HCT116 (cell line): ENCODE results near the gene GRID2. TPM values are rescaled to one million over a fixed set of nuclear protein-coding genes. Genes with fewer than 3 reads are reported as not detected.

Experiments used
- ATAC-seq: fragments of 200-7000 bp; cut with Tn5 transposase; 2 replicates; pipeline ENCODE4 v1.9.1; 2020; ENCODE audit warnings: mild to moderate bottlenecking, moderate library complexity
- BruUV-seq: library from RNA; stranded (reverse); fragments of 400-500 nt; replicated peaks from 2 replicates; lab custom pipeline; 2021; lab: Mats Ljungman, UMichigan
- CTCF ChIA-PET: fragments of 300-600 bp; sonication (Branson Sonifier 250); formaldehyde crosslinking; loops from one replicate; lab custom pipeline; 2021; ENCODE audit warnings: antibody characterized with exemption; lab: Charles Lee
- POLR2A ChIA-PET: fragments of 300-600, 350-600 bp; sonication (Branson Sonifier 250); formaldehyde crosslinking; loops from one replicate; lab custom pipeline; 2021; ENCODE audit warnings: antibody characterized with exemption; lab: Charles Lee
- RAD21 ChIA-PET, 2 experiments: fragments of 300-600 bp; sonication (Branson Sonifier 250); formaldehyde crosslinking; loops; one replicate each; lab custom pipeline; 2023; ENCODE audit warnings: low total read pairs in 2 of 2; ENCODE audit not compliant: uncharacterized antibody in 2 of 2, unreplicated experiment in 2 of 2, low non-redundant PET in 1 of 2; lab: Charles Lee
- DNase-seq: peaks from one replicate; pipeline ENCODE4 v3.0.0-alpha.2; 2010; ENCODE audit warnings: low read depth, low spot score
- H2AFZ ChIP-seq: fragments of 200-600 bp; shearing (Covaris generic), sonication (generic); 2 replicates; pipeline ENCODE4 v1.6.1; 2017; ENCODE audit warnings: low read depth, mixed run types, mixed read lengths, antibody characterized with exemption, low read length; ENCODE audit not compliant: poor library complexity, severe bottlenecking
- H3K27ac ChIP-seq: 2 replicates; pipeline ENCODE4 v1.5.1; 2012; ENCODE audit warnings: low read depth, low read length
- H3K27me3 ChIP-seq: fragments of 200-600 bp; sonication (generic); 2 replicates; pipeline ENCODE4 v1.6.1; 2016; ENCODE audit warnings: mixed run types, low read length, mixed read lengths; ENCODE audit not compliant: insufficient read depth
- H3K36me3 ChIP-seq, 2 experiments: fragments of 200-500 bp in 1 of 2; fragments of 200-600 bp in 1 of 2; sonication (Bioruptor generic) in 1 of 2; sonication (generic) in 1 of 2; 2 replicates each; pipeline versions ENCODE4 v1.5.1 to v1.6.1; 2014 to 2016; ENCODE audit warnings: low read length in 2 of 2, inconsistent platforms in 1 of 2, mixed read lengths in 1 of 2, mixed run types in 1 of 2; ENCODE audit not compliant: insufficient read depth in 2 of 2, control insufficient read depth in 1 of 2
- H3K4me1 ChIP-seq, 2 experiments: fragments of 200-600 bp in 1 of 2; sonication (generic) in 1 of 2; 2 replicates each; pipeline versions ENCODE4 v1.5.1 to v1.6.1; 2012 to 2017; ENCODE audit warnings: low read length in 2 of 2, inconsistent platforms in 1 of 2, mild to moderate bottlenecking in 1 of 2, mixed read lengths in 1 of 2, mixed run types in 1 of 2, moderate library complexity in 1 of 2; ENCODE audit not compliant: insufficient read depth in 2 of 2, control insufficient read depth in 1 of 2
- H3K4me2 ChIP-seq: fragments of 200-600 bp; sonication (generic); 2 replicates; pipeline ENCODE4 v1.6.1; 2017; ENCODE audit warnings: mixed run types, low read length, mixed read lengths
- H3K4me3 ChIP-seq, 2 experiments: fragments of 200-600 bp in 1 of 2; sonication (generic) in 1 of 2; replicated peaks in 1 of 2; 2 replicates each; pipeline ENCODE4 v1.5.1; 2011 to 2016; ENCODE audit warnings: low read length in 2 of 2, control low read depth in 1 of 2, low read depth in 1 of 2, mild to moderate bottlenecking in 1 of 2, mixed read lengths in 1 of 2, mixed run types in 1 of 2
- H3K79me2 ChIP-seq: fragments of 200-600 bp; sonication (generic); 2 replicates; pipeline ENCODE4 v1.6.1; 2017; ENCODE audit warnings: mild to moderate bottlenecking, mixed run types, low read length, moderate library complexity, mixed read lengths; ENCODE audit not compliant: insufficient read depth
- H3K9ac ChIP-seq: fragments of 200-600 bp; sonication (generic); 2 replicates; pipeline ENCODE4 v1.6.1; 2016; ENCODE audit warnings: low read length, mixed read lengths
- H3K9me2 ChIP-seq: fragments of 200-600 bp; sonication (generic), shearing (Covaris generic); 2 replicates; pipeline ENCODE4 v1.6.1; 2017; ENCODE audit warnings: mixed run types, mild to moderate bottlenecking, moderate library complexity; ENCODE audit not compliant: insufficient read depth
- H3K9me3 ChIP-seq, 2 experiments: fragments of 200-500 bp in 1 of 2; fragments of 200-600 bp in 1 of 2; sonication (Bioruptor generic) in 1 of 2; sonication (generic) in 1 of 2; 2 replicates each; pipeline ENCODE4 v1.6.1; 2014 to 2017; ENCODE audit warnings: low read length in 2 of 2, mixed read lengths in 2 of 2, inconsistent platforms in 1 of 2, low read depth in 1 of 2, mild to moderate bottlenecking in 1 of 2, mixed run types in 1 of 2, moderate library complexity in 1 of 2; ENCODE audit not compliant: control insufficient read depth in 1 of 2, insufficient read depth in 1 of 2
- H4K20me1 ChIP-seq: fragments of 200-600 bp; sonication (generic), shearing (Covaris generic); 2 replicates; pipeline ENCODE4 v1.6.1; 2017; ENCODE audit warnings: mixed run types, mild to moderate bottlenecking, moderate library complexity; ENCODE audit not compliant: insufficient read depth
- CBX3 ChIP-seq: IDR thresholded peaks from 2 replicates; pipeline ENCODE4 v1.6.1; 2012; ENCODE audit warnings: low read depth
- CEBPB ChIP-seq: IDR thresholded peaks from 2 replicates; pipeline ENCODE4 v1.6.1; 2012; ENCODE audit warnings: low read depth
- ELF1 ChIP-seq: IDR thresholded peaks from 2 replicates; pipeline ENCODE4 v1.6.1; 2012; ENCODE audit warnings: low read depth, borderline replicate concordance
- EZH2phosphoT487 ChIP-seq: fragments of 200-600 bp; IDR thresholded peaks from 2 replicates; pipeline ENCODE4 v1.6.1; 2018; ENCODE audit warnings: antibody characterized with exemption, borderline replicate concordance
- FOSL1 ChIP-seq: IDR thresholded peaks from 2 replicates; pipeline ENCODE4 v1.6.1; 2012; ENCODE audit warnings: low read depth
- MAX ChIP-seq: IDR thresholded peaks from 2 replicates; pipeline ENCODE4 v1.6.1; 2012
- POLR2A ChIP-seq: IDR thresholded peaks from 2 replicates; pipeline ENCODE4 v1.7.0; 2011; ENCODE audit warnings: borderline replicate concordance; ENCODE audit not compliant: insufficient read depth, insufficient read length; ENCODE audit errors: extremely low read depth
- RAD21 ChIP-seq: IDR thresholded peaks from 2 replicates; pipeline ENCODE4 v1.6.1; 2012; ENCODE audit warnings: low read depth, mild to moderate bottlenecking
- SRF ChIP-seq: IDR thresholded peaks from 2 replicates; pipeline ENCODE4 v1.6.1; 2012; ENCODE audit warnings: low read depth
- TCF7L2 ChIP-seq: IDR thresholded peaks from 2 replicates; pipeline ENCODE4 v1.7.0; 2011; ENCODE audit warnings: borderline replicate concordance, inconsistent platforms; ENCODE audit not compliant: insufficient read depth, insufficient read length; ENCODE audit errors: extremely low read depth
- YY1 ChIP-seq: IDR thresholded peaks from 2 replicates; pipeline ENCODE4 v1.6.1; 2011; ENCODE audit warnings: low read length, low read depth, moderate library complexity, mild to moderate bottlenecking; ENCODE audit not compliant: insufficient replicate concordance; ENCODE audit errors: extremely low read depth
- ZBTB33 ChIP-seq: IDR thresholded peaks from 2 replicates; pipeline ENCODE4 v1.6.1; 2011; ENCODE audit warnings: mild to moderate bottlenecking, low read length, moderate library complexity; ENCODE audit not compliant: insufficient replicate concordance; ENCODE audit errors: extremely low read depth
- ZFX ChIP-seq: fragments of 450-650 bp; IDR thresholded peaks from 2 replicates; pipeline ENCODE4 v1.6.1; 2017
- ZNF274 ChIP-seq: fragments of 200-500 bp; sonication (Bioruptor generic); IDR thresholded peaks from 2 replicates; pipeline ENCODE4 v1.6.1; 2014; ENCODE audit warnings: mild to moderate bottlenecking, low read depth, low read length, inconsistent platforms
- intact Hi-C: fragments of 100-400 bp; cut with micrococcal nuclease; formaldehyde crosslinking; loops from 2 replicates; pipeline ENCODE4 v1.10.0; 2022
- total RNA-seq: library from RNA; stranded (reverse); gene quantifications from one replicate; pipeline ENCODE4 v1.2.1, GENCODE V29; 2021; ENCODE audit not compliant: unreplicated experiment
- TF ChIP-seq, protein P1 (sequence below), 3 experiments: fragments of 200-600 bp in 1 of 3; sonication (generic) in 1 of 3; IDR thresholded peaks in 2 of 3; conservative IDR thresholded peaks in 1 of 3; 2 replicates each; pipeline ENCODE4 v1.5.1; 2012 to 2017; ENCODE audit warnings: low read depth in 2 of 3, low read length in 2 of 3, antibody characterized with exemption in 1 of 3, borderline replicate concordance in 1 of 3, control low read depth in 1 of 3, mild to moderate bottlenecking in 1 of 3, mixed read lengths in 1 of 3, mixed run types in 1 of 3, moderate library complexity in 1 of 3; ENCODE audit not compliant: insufficient read depth in 1 of 3
- TF ChIP-seq, protein P2 (sequence below): IDR thresholded peaks from 2 replicates; pipeline ENCODE4 v1.6.1; 2012

GRID2 gene
- total RNA-seq, 1 experiment from 2014 or later: not detected

DNA sequence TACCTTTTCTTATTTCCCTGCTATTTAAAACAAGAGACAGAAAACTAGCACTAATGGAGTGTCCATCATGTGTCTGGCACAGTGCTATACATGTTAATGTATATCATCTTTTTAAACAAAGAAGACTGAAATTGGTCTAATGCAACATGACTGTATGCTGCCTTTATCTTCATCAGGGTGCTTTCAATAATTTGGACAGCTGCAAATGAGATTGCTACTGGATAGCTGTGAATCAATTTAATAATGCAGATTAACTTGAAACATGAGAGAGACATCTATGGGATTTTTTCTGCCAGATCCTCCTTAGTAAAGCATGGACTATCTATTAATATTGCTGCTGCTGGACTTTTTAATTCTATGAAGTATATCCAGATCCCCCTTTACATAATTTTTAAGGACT is 1269.5 kb downstream of the GRID2 start (continued):
- no peak for TF ChIP-seq SRF
- no peak for TF ChIP-seq CEBPB
- no peak for TF ChIP-seq CBX3
- TF ChIP-seq YY1: no peak
- TF ChIP-seq ELF1: no peak
- no peak for TF ChIP-seq ZNF274
- TF ChIP-seq, all 23 proteins: peak for 0

DNA sequence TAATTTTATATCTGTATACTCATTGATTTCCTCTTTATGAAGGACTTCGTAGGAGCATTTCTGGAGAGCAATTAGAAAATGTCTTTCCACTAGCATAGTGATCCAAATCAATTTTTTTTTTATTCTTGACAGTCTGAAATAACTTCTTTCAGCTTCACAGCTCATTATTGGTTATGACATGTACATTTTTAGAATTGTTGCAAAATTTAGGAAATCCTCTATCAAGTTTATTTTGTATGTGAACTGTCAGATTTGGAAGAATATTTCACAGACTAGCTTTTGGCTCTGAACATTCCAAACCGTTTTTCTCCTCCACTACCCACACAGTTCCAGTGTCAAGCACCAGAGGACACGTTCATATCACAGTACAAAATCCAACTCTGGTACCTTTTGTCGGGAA is 1275.2 kb downstream of the GRID2 start:
- TF ChIP-seq ELF1: no peak
- no peak for TF ChIP-seq POLR2A
- TF ChIP-seq RAD21: no peak
- TF ChIP-seq, all 23 proteins: peak for 0
- BruUV-seq: no TSS peak
- POLR2A ChIA-PET: no interaction called here
- intact Hi-C loops: no loop called here
- Histone ChIP-seq H3K4me3 (no peak overlapping the region), H3K9me3 (no peaks in the 10 kb centered on the region), H3K79me2 (no peaks in the 10 kb centered on the region), H3K4me2 (no peak overlapping the region), H3K27me3 (no peaks in the 10 kb centered on the region), H2AFZ (no peak overlapping the region), H3K27ac (no peak overlapping the region), H3K4me1 (no peaks in the 10 kb centered on the region), H3K9ac (no peak overlapping the region), H3K9me2 (no peaks in the 10 kb centered on the region), H4K20me1 (no peaks in the 10 kb centered on the region), H3K36me3 (no peaks in the 10 kb centered on the region)
- CTCF ChIA-PET: no interaction called here
- DNase-seq (no peak), ATAC-seq (no peak)
- RAD21 ChIA-PET: no interaction called here

DNA sequence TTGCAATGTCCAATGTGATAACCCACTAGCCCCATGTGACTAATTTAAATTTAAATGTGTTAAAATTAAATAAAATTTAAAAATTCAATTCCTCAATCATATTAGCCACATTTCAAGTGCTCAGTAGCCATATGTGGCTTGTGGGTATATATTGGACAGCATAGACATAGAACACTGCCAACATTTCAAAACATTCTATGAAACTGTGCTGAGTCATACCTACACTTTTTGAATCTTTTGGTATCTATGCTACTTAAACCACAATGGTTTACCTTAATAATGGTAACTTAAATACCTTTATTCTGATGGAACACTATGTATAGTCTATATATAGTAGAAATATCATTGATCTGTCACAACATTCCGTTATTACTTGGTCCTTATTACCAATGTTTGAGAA is 1301.4 kb downstream of the GRID2 start:
- no peak overlapping the region for H3K4me3 ChIP-seq
- intact Hi-C loops: no loop called here
- no peaks in the 10 kb centered on the region for H3K27me3 ChIP-seq
- POLR2A ChIA-PET: no interaction called here
- no peaks in the 10 kb centered on the region for H3K36me3 ChIP-seq
- RAD21 ChIA-PET: no interaction called here
- H3K27ac ChIP-seq: no peak overlapping the region
- no peaks in the 10 kb centered on the region for H3K9me2 ChIP-seq
- no peaks in the 10 kb centered on the region for H3K79me2 ChIP-seq
- no peak overlapping the region for H3K4me2 ChIP-seq
- H3K9ac ChIP-seq: no peak overlapping the region
- ATAC-seq (no peak), DNase-seq (no peak)
- no peaks in the 10 kb centered on the region for H3K4me1 ChIP-seq
- no peak for TF ChIP-seq ZFX
- TF ChIP-seq EZH2phosphoT487: no peak
- no peak for TF ChIP-seq FOSL1
- no peak for TF ChIP-seq CEBPB
- TF ChIP-seq, protein P1, sequence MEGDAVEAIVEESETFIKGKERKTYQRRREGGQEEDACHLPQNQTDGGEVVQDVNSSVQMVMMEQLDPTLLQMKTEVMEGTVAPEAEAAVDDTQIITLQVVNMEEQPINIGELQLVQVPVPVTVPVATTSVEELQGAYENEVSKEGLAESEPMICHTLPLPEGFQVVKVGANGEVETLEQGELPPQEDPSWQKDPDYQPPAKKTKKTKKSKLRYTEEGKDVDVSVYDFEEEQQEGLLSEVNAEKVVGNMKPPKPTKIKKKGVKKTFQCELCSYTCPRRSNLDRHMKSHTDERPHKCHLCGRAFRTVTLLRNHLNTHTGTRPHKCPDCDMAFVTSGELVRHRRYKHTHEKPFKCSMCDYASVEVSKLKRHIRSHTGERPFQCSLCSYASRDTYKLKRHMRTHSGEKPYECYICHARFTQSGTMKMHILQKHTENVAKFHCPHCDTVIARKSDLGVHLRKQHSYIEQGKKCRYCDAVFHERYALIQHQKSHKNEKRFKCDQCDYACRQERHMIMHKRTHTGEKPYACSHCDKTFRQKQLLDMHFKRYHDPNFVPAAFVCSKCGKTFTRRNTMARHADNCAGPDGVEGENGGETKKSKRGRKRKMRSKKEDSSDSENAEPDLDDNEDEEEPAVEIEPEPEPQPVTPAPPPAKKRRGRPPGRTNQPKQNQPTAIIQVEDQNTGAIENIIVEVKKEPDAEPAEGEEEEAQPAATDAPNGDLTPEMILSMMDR (IDR thresholded peaks at IDR 0.05 in 2 of 3, conservative IDR thresholded peaks at IDR 0.05 in 1 of 3; ENCODE audit: borderline replicate concordance in 1 of 3, insufficient read depth in 1 of 3, low read depth in 2 of 3, low read length in 2 of 3): no peak
- TF ChIP-seq ZBTB33: no peak
- TF ChIP-seq TCF7L2: no peak
- TF ChIP-seq, protein P2, sequence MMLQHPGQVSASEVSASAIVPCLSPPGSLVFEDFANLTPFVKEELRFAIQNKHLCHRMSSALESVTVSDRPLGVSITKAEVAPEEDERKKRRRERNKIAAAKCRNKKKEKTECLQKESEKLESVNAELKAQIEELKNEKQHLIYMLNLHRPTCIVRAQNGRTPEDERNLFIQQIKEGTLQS: no peak
- no peak for TF ChIP-seq MAX
- no peak for TF ChIP-seq ZNF274
- no peaks in the 10 kb centered on the region for H3K9me3 ChIP-seq
- no TSS peak for BruUV-seq
- H4K20me1 ChIP-seq: no peaks in the 10 kb centered on the region
- H2AFZ ChIP-seq: no peak overlapping the region
- CTCF ChIA-PET: no interaction called here
